Measurements from ENCODE around the gene NPC2.
"Not testable (repeated sequence)": the region's sequence is repeated elsewhere in the genome, so short reads cannot be mapped to it uniquely, and the experiment has no call there.

NPC2 gene

GRCh38 chr14:74492776-74493342 is at the start of gene NPC2:
Gene NPC2 (minus strand): TSS chr14:74493305. CDS start chr14:74493274, 31 bp downstream.
- H3K36me3 ChIP-seq (ENCODE audit: control insufficient read depth in 1 of 2, insufficient read depth in 2 of 2, low read length in 2 of 2), result peaks cover 0 to 8% of the 10 kb centered on the region in 2 donors
- H3K9me3 ChIP-seq (ENCODE audit: control insufficient read depth in 1 of 2, low read length in 2 of 2), result no peaks in the 10 kb centered on the region
- H3K4me3 ChIP-seq (ENCODE audit: low read depth in 1 of 2, low read length in 2 of 2), result peak within 1 kb of the TSS; percentile 84 to 91
- no peaks in the 10 kb centered on the region for H3K27me3 ChIP-seq (ENCODE audit: low read depth, low read length)
- H3K4me1 ChIP-seq (ENCODE audit: control insufficient read depth in 1 of 2, insufficient read depth in 2 of 2, low read length in 2 of 2), result peaks cover 8 to 28% of the 10 kb centered on the region in 2 donors
- peak within 1 kb of the TSS; percentile 78 for H3K27ac ChIP-seq (ENCODE audit: low read length)

- Histone ChIP-seq H3K27ac (ENCODE audit: low read length) (no peak overlapping the region), H3K4me1 (ENCODE audit: control insufficient read depth in 1 of 2, insufficient read depth in 2 of 2, low read length in 2 of 2) (peaks cover 0 to 4% of the 10 kb centered on the region in 2 donors), H3K27me3 (ENCODE audit: low read depth, low read length) (no peaks in the 10 kb centered on the region), H3K4me3 (ENCODE audit: low read depth in 1 of 2, low read length in 2 of 2) (no peak overlapping the region), H3K9me3 (ENCODE audit: control insufficient read depth in 1 of 2, low read length in 2 of 2) (no peaks in the 10 kb centered on the region), H3K36me3 (ENCODE audit: control insufficient read depth in 1 of 2, insufficient read depth in 2 of 2, low read length in 2 of 2) (no peaks in the 10 kb centered on the region)
Observed at GRCh38 chr14:74542056-74542685, 49.1 kb upstream of the NPC2 start.

- Histone ChIP-seq H3K4me3 (ENCODE audit: low read depth in 1 of 2, low read length in 2 of 2) (no peak overlapping the region), H3K9me3 (ENCODE audit: control insufficient read depth in 1 of 2, low read length in 2 of 2) (no peaks in the 10 kb centered on the region), H3K27me3 (ENCODE audit: low read depth, low read length) (no peaks in the 10 kb centered on the region), H3K36me3 (ENCODE audit: control insufficient read depth in 1 of 2, insufficient read depth in 2 of 2, low read length in 2 of 2) (no peaks in the 10 kb centered on the region), H3K4me1 (ENCODE audit: control insufficient read depth in 1 of 2, insufficient read depth in 2 of 2, low read length in 2 of 2) (peaks cover 0 to 1% of the 10 kb centered on the region in 2 donors), H3K27ac (ENCODE audit: low read length) (no peak overlapping the region)
Observed at GRCh38 chr14:74541225-74541624, 48.1 kb upstream of the NPC2 start.

GRCh38 chr14:74539503-74539902 is 46.4 kb upstream of the NPC2 start:
- Histone ChIP-seq H3K4me3 (ENCODE audit: low read depth in 1 of 2, low read length in 2 of 2) (no peak overlapping the region), H3K27ac (ENCODE audit: low read length) (no peak overlapping the region), H3K27me3 (ENCODE audit: low read depth, low read length) (no peaks in the 10 kb centered on the region), H3K9me3 (ENCODE audit: control insufficient read depth in 1 of 2, low read length in 2 of 2) (no peaks in the 10 kb centered on the region), H3K36me3 (ENCODE audit: control insufficient read depth in 1 of 2, insufficient read depth in 2 of 2, low read length in 2 of 2) (no peaks in the 10 kb centered on the region), H3K4me1 (ENCODE audit: control insufficient read depth in 1 of 2, insufficient read depth in 2 of 2, low read length in 2 of 2) (no peaks in the 10 kb centered on the region)

- H3K27me3 ChIP-seq (ENCODE audit: low read depth, low read length), result no peaks in the 10 kb centered on the region
- no peak overlapping the region for H3K4me3 ChIP-seq (ENCODE audit: low read depth in 1 of 2, low read length in 2 of 2)
- no peaks in the 10 kb centered on the region for H3K36me3 ChIP-seq (ENCODE audit: control insufficient read depth in 1 of 2, insufficient read depth in 2 of 2, low read length in 2 of 2)
- H3K4me1 ChIP-seq (ENCODE audit: control insufficient read depth in 1 of 2, insufficient read depth in 2 of 2, low read length in 2 of 2), result no peaks in the 10 kb centered on the region
- H3K27ac ChIP-seq (ENCODE audit: low read length), result no peak overlapping the region
- H3K9me3 ChIP-seq (ENCODE audit: control insufficient read depth in 1 of 2, low read length in 2 of 2), result no peaks in the 10 kb centered on the region
Observed at GRCh38 chr14:74538411-74539391, 45.6 kb upstream of the NPC2 start.

- not testable (repeated sequence) for H3K4me1 ChIP-seq (ENCODE audit: control insufficient read depth in 1 of 2, insufficient read depth in 2 of 2, low read length in 2 of 2); H3K4me3 ChIP-seq (ENCODE audit: low read depth in 1 of 2, low read length in 2 of 2); H3K36me3 ChIP-seq (ENCODE audit: control insufficient read depth in 1 of 2, insufficient read depth in 2 of 2, low read length in 2 of 2); H3K27me3 ChIP-seq (ENCODE audit: low read depth, low read length); H3K9me3 ChIP-seq (ENCODE audit: control insufficient read depth in 1 of 2, low read length in 2 of 2); H3K27ac ChIP-seq (ENCODE audit: low read length)
Observed at GRCh38 chr14:74536336-74536735, 43.2 kb upstream of the NPC2 start.

GRCh38 chr14:74535756-74536325 is 42.7 kb upstream of the NPC2 start:
- Histone ChIP-seq H3K4me3 (ENCODE audit: low read depth in 1 of 2, low read length in 2 of 2) (no peak overlapping the region), H3K4me1 (ENCODE audit: control insufficient read depth in 1 of 2, insufficient read depth in 2 of 2, low read length in 2 of 2) (no peaks in the 10 kb centered on the region), H3K36me3 (ENCODE audit: control insufficient read depth in 1 of 2, insufficient read depth in 2 of 2, low read length in 2 of 2) (no peaks in the 10 kb centered on the region), H3K9me3 (ENCODE audit: control insufficient read depth in 1 of 2, low read length in 2 of 2) (no peaks in the 10 kb centered on the region), H3K27ac (ENCODE audit: low read length) (no peak overlapping the region), H3K27me3 (ENCODE audit: low read depth, low read length) (no peaks in the 10 kb centered on the region)

- Histone ChIP-seq H3K4me3 (ENCODE audit: low read depth in 1 of 2, low read length in 2 of 2) (no peak overlapping the region), H3K9me3 (ENCODE audit: control insufficient read depth in 1 of 2, low read length in 2 of 2) (no peaks in the 10 kb centered on the region)
Observed at GRCh38 chr14:74533576-74533975, 40.5 kb upstream of the NPC2 start.

GRCh38 chr14:74532246-74532645 is 39.1 kb upstream of the NPC2 start:
- no peaks in the 10 kb centered on the region for H3K9me3 ChIP-seq (ENCODE audit: control insufficient read depth in 1 of 2, low read length in 2 of 2)
- H3K27ac ChIP-seq (ENCODE audit: low read length), result no peak overlapping the region
- no peaks in the 10 kb centered on the region for H3K4me1 ChIP-seq (ENCODE audit: control insufficient read depth in 1 of 2, insufficient read depth in 2 of 2, low read length in 2 of 2)
- H3K27me3 ChIP-seq (ENCODE audit: low read depth, low read length), result no peaks in the 10 kb centered on the region
- H3K36me3 ChIP-seq (ENCODE audit: control insufficient read depth in 1 of 2, insufficient read depth in 2 of 2, low read length in 2 of 2), result no peaks in the 10 kb centered on the region
- no peak overlapping the region for H3K4me3 ChIP-seq (ENCODE audit: low read depth in 1 of 2, low read length in 2 of 2)

More at GRCh38 chr14:74533576-74533975, 40.5 kb upstream of the NPC2 start:
- H3K36me3 ChIP-seq (ENCODE audit: control insufficient read depth in 1 of 2, insufficient read depth in 2 of 2, low read length in 2 of 2), result no peaks in the 10 kb centered on the region
- no peaks in the 10 kb centered on the region for H3K4me1 ChIP-seq (ENCODE audit: control insufficient read depth in 1 of 2, insufficient read depth in 2 of 2, low read length in 2 of 2)
- H3K27ac ChIP-seq (ENCODE audit: low read length), result no peak overlapping the region
- no peaks in the 10 kb centered on the region for H3K27me3 ChIP-seq (ENCODE audit: low read depth, low read length)

GRCh38 chr14:74531467-74531866 is 38.4 kb upstream of the NPC2 start:
- H3K36me3 ChIP-seq (ENCODE audit: control insufficient read depth in 1 of 2, insufficient read depth in 2 of 2, low read length in 2 of 2), result no peaks in the 10 kb centered on the region
- H3K9me3 ChIP-seq (ENCODE audit: control insufficient read depth in 1 of 2, low read length in 2 of 2), result no peaks in the 10 kb centered on the region
- H3K27me3 ChIP-seq (ENCODE audit: low read depth, low read length), result no peaks in the 10 kb centered on the region
- H3K4me3 ChIP-seq (ENCODE audit: low read depth in 1 of 2, low read length in 2 of 2), result no peak overlapping the region
- no peak overlapping the region for H3K27ac ChIP-seq (ENCODE audit: low read length)
- H3K4me1 ChIP-seq (ENCODE audit: control insufficient read depth in 1 of 2, insufficient read depth in 2 of 2, low read length in 2 of 2), result no peaks in the 10 kb centered on the region

GRCh38 chr14:74531006-74531405 is 37.9 kb upstream of the NPC2 start:
- no peak overlapping the region for H3K4me3 ChIP-seq (ENCODE audit: low read depth in 1 of 2, low read length in 2 of 2)
- H3K27me3 ChIP-seq (ENCODE audit: low read depth, low read length), result no peaks in the 10 kb centered on the region
- no peak overlapping the region for H3K27ac ChIP-seq (ENCODE audit: low read length)
- no peaks in the 10 kb centered on the region for H3K36me3 ChIP-seq (ENCODE audit: control insufficient read depth in 1 of 2, insufficient read depth in 2 of 2, low read length in 2 of 2)
- H3K9me3 ChIP-seq (ENCODE audit: control insufficient read depth in 1 of 2, low read length in 2 of 2), result no peaks in the 10 kb centered on the region
- H3K4me1 ChIP-seq (ENCODE audit: control insufficient read depth in 1 of 2, insufficient read depth in 2 of 2, low read length in 2 of 2), result no peaks in the 10 kb centered on the region
